Measurements from ENCODE around the gene ITGB1.
A peak's percentile ranks its signal among the peaks of the same experiment; 100 is the strongest.

ITGB1 gene

GRCh38 chr10:32940321-32941301 lies 17.4 kb downstream of the ITGB1 start:
- DNase-seq (ENCODE audit: insufficient read length, low spot score) = no peak
- FAIRE-seq = peak; percentile 70
- no peak for TF ChIP-seq SPI1 (IDR thresholded peaks at IDR 0.05; ENCODE audit: low read depth, low read length)
- no peak for TF ChIP-seq TAF1 (IDR thresholded peaks at IDR 0.05; ENCODE audit: low read depth, low read length)
- no peak for TF ChIP-seq POLR2A (IDR thresholded peaks at IDR 0.05; ENCODE audit: low read depth, low read length)
- TF ChIP-seq POLR2AphosphoS5 (IDR thresholded peaks at IDR 0.05; ENCODE audit: low read depth, low read length) = no peak
- TF ChIP-seq POU2F2 (IDR thresholded peaks at IDR 0.05; ENCODE audit: low read depth, low read length) = no peak
- TF ChIP-seq PAX5 (IDR thresholded peaks at IDR 0.05; ENCODE audit: insufficient read depth, low read length, severe bottlenecking) = no peak

- DNase-seq (ENCODE audit: insufficient read length, low spot score) (no peak), FAIRE-seq (no peak)
- TF ChIP-seq POLR2AphosphoS5 (IDR thresholded peaks at IDR 0.05; ENCODE audit: low read depth, low read length) = no peak
- no peak for TF ChIP-seq TAF1 (IDR thresholded peaks at IDR 0.05; ENCODE audit: low read depth, low read length)
- no peak for TF ChIP-seq SPI1 (IDR thresholded peaks at IDR 0.05; ENCODE audit: low read depth, low read length)
- TF ChIP-seq POLR2A (IDR thresholded peaks at IDR 0.05; ENCODE audit: low read depth, low read length) = no peak
- no peak for TF ChIP-seq PAX5 (IDR thresholded peaks at IDR 0.05; ENCODE audit: insufficient read depth, low read length, severe bottlenecking)
- no peak for TF ChIP-seq POU2F2 (IDR thresholded peaks at IDR 0.05; ENCODE audit: low read depth, low read length)
Measured at GRCh38 chr10:32939296-32940111, 18.5 kb downstream of the ITGB1 start.

GRCh38 chr10:32938554-32939061 lies 19.4 kb downstream of the ITGB1 start:
- DNase-seq (ENCODE audit: insufficient read length, low spot score) (no peak), FAIRE-seq (no peak)
- TF ChIP-seq POU2F2 (IDR thresholded peaks at IDR 0.05; ENCODE audit: low read depth, low read length) = no peak
- TF ChIP-seq POLR2A (IDR thresholded peaks at IDR 0.05; ENCODE audit: low read depth, low read length) = no peak
- TF ChIP-seq TAF1 (IDR thresholded peaks at IDR 0.05; ENCODE audit: low read depth, low read length) = no peak
- TF ChIP-seq SPI1 (IDR thresholded peaks at IDR 0.05; ENCODE audit: low read depth, low read length) = no peak
- TF ChIP-seq POLR2AphosphoS5 (IDR thresholded peaks at IDR 0.05; ENCODE audit: low read depth, low read length) = no peak
- no peak for TF ChIP-seq PAX5 (IDR thresholded peaks at IDR 0.05; ENCODE audit: insufficient read depth, low read length, severe bottlenecking)

GRCh38 chr10:32937911-32938424 lies 20.1 kb downstream of the ITGB1 start:
- TF ChIP-seq SPI1 (IDR thresholded peaks at IDR 0.05; ENCODE audit: low read depth, low read length) (no peak), TAF1 (IDR thresholded peaks at IDR 0.05; ENCODE audit: low read depth, low read length) (no peak), POU2F2 (IDR thresholded peaks at IDR 0.05; ENCODE audit: low read depth, low read length) (no peak), POLR2AphosphoS5 (IDR thresholded peaks at IDR 0.05; ENCODE audit: low read depth, low read length) (no peak), PAX5 (IDR thresholded peaks at IDR 0.05; ENCODE audit: insufficient read depth, low read length, severe bottlenecking) (no peak), POLR2A (IDR thresholded peaks at IDR 0.05; ENCODE audit: low read depth, low read length) (no peak)
- no peak for FAIRE-seq
- DNase-seq (ENCODE audit: insufficient read length, low spot score) = no peak

- FAIRE-seq (no peak), DNase-seq (ENCODE audit: insufficient read length, low spot score) (no peak)
- TF ChIP-seq POLR2A (IDR thresholded peaks at IDR 0.05; ENCODE audit: low read depth, low read length) (no peak), TAF1 (IDR thresholded peaks at IDR 0.05; ENCODE audit: low read depth, low read length) (no peak), POLR2AphosphoS5 (IDR thresholded peaks at IDR 0.05; ENCODE audit: low read depth, low read length) (no peak), POU2F2 (IDR thresholded peaks at IDR 0.05; ENCODE audit: low read depth, low read length) (no peak), SPI1 (IDR thresholded peaks at IDR 0.05; ENCODE audit: low read depth, low read length) (no peak), PAX5 (IDR thresholded peaks at IDR 0.05; ENCODE audit: insufficient read depth, low read length, severe bottlenecking) (no peak)
Measured at GRCh38 chr10:32932225-32932729, 25.8 kb downstream of the ITGB1 start.

GRCh38 chr10:32931593-32931992 lies 26.4 kb downstream of the ITGB1 start:
- no peak for DNase-seq (ENCODE audit: insufficient read length, low spot score)
- TF ChIP-seq POU2F2 (IDR thresholded peaks at IDR 0.05; ENCODE audit: low read depth, low read length) = no peak
- FAIRE-seq = no peak

GRCh38 chr10:32930036-32930435 lies 28.0 kb downstream of the ITGB1 start:
- no peak for FAIRE-seq
- no peak for TF ChIP-seq SPI1 (IDR thresholded peaks at IDR 0.05; ENCODE audit: low read depth, low read length)
- TF ChIP-seq POLR2A (IDR thresholded peaks at IDR 0.05; ENCODE audit: low read depth, low read length) = no peak
- DNase-seq (ENCODE audit: insufficient read length, low spot score) = no peak

- FAIRE-seq (no peak), DNase-seq (ENCODE audit: insufficient read length, low spot score) (no peak)
- TF ChIP-seq POU2F2 (IDR thresholded peaks at IDR 0.05; ENCODE audit: low read depth, low read length) (no peak), POLR2A (IDR thresholded peaks at IDR 0.05; ENCODE audit: low read depth, low read length) (no peak), TAF1 (IDR thresholded peaks at IDR 0.05; ENCODE audit: low read depth, low read length) (no peak), POLR2AphosphoS5 (IDR thresholded peaks at IDR 0.05; ENCODE audit: low read depth, low read length) (no peak), SPI1 (IDR thresholded peaks at IDR 0.05; ENCODE audit: low read depth, low read length) (no peak)
Measured at GRCh38 chr10:32929634-32930033, 28.4 kb downstream of the ITGB1 start.

- TF ChIP-seq SPI1 (IDR thresholded peaks at IDR 0.05; ENCODE audit: low read depth, low read length) (no peak), POLR2AphosphoS5 (IDR thresholded peaks at IDR 0.05; ENCODE audit: low read depth, low read length) (no peak), POLR2A (IDR thresholded peaks at IDR 0.05; ENCODE audit: low read depth, low read length) (no peak), TAF1 (IDR thresholded peaks at IDR 0.05; ENCODE audit: low read depth, low read length) (no peak), PAX5 (IDR thresholded peaks at IDR 0.05; ENCODE audit: insufficient read depth, low read length, severe bottlenecking) (no peak), POU2F2 (IDR thresholded peaks at IDR 0.05; ENCODE audit: low read depth, low read length) (no peak)
- DNase-seq (ENCODE audit: insufficient read length, low spot score) (no peak), FAIRE-seq (no peak)
Measured at GRCh38 chr10:32927750-32928149, 30.3 kb downstream of the ITGB1 start.
